Endothelial cell of umbilical vein (primary cell): ENCODE data around the gene SFXN3. TPM values are rescaled to one million over a fixed set of nuclear protein-coding genes. Genes with fewer than 3 reads are reported as not detected.

Experiments used
- BruUV-seq: library from RNA; stranded (reverse); fragments of 400-500 nt; replicated peaks from 2 replicates; lab custom pipeline; 2021; lab: Mats Ljungman, UMichigan
- CTCF ChIA-PET: fragments of 300-600, 350-600 bp; sonication (Branson Sonifier 250); formaldehyde crosslinking; loops from one replicate; lab custom pipeline; 2021; ENCODE audit warnings: antibody characterized with exemption, inconsistent platforms; lab: Charles Lee
- POLR2A ChIA-PET: fragments of 300-600, 350-600 bp; sonication (Branson Sonifier 250); formaldehyde crosslinking; loops from one replicate; lab custom pipeline; 2021; ENCODE audit warnings: antibody characterized with exemption, inconsistent platforms; lab: Charles Lee
- DNase-seq: peaks from one replicate; pipeline ENCODE4 v3.0.0-alpha.2; 2011; ENCODE audit warnings: low read depth, low spot score
- FAIRE-seq: peaks from 2 replicates; lab custom pipeline; 2011; peaks lifted over from hg19 to GRCh38; lab: Jason Lieb, UNC
- H2AFZ ChIP-seq: 2 replicates; pipeline ENCODE4 v1.6.0; 2012; ENCODE audit warnings: low read depth, low read length, control low read depth, inconsistent platforms
- H3K27ac ChIP-seq: 2 replicates; pipeline ENCODE4 v1.5.1; 2011; ENCODE audit warnings: low read depth, mild to moderate bottlenecking, control low read depth, low read length, moderate library complexity; ENCODE audit not compliant: insufficient read depth
- H3K27me3 ChIP-seq, 2 experiments: 2 replicates each; pipeline versions ENCODE4 v1.6.0 to v1.6.1; 2011; ENCODE audit warnings: low read length in 2 of 2, mixed read lengths in 1 of 2; ENCODE audit not compliant: control insufficient read depth in 2 of 2, insufficient read depth in 2 of 2
- H3K36me3 ChIP-seq, 2 experiments: 2 replicates in 1 of 2; 3 replicates in 1 of 2; pipeline ENCODE4 v1.5.1; 2011; ENCODE audit warnings: low read length in 2 of 2, mild to moderate bottlenecking in 1 of 2, moderate library complexity in 1 of 2; ENCODE audit not compliant: control insufficient read depth in 2 of 2, insufficient read depth in 2 of 2; ENCODE audit errors: extremely low read depth in 1 of 2
- H3K4me1 ChIP-seq: 3 replicates; pipeline ENCODE4 v1.5.1; 2011; ENCODE audit warnings: mild to moderate bottlenecking, low read length; ENCODE audit not compliant: control insufficient read depth, insufficient read depth; ENCODE audit errors: extremely low read depth
- H3K4me2 ChIP-seq: 2 replicates; pipeline ENCODE4 v1.6.1; 2011; ENCODE audit warnings: low read length, control low read depth, mixed read lengths; ENCODE audit not compliant: insufficient read depth
- H3K4me3 ChIP-seq, 3 experiments: fragments of 200-600 bp in 1 of 3; sonication (generic), shearing (Covaris generic) in 1 of 3; replicated peaks in 1 of 3; 2 replicates each; pipeline ENCODE4 v1.5.1; 2011 to 2016; ENCODE audit warnings: control low read depth in 3 of 3, low read length in 3 of 3, mild to moderate bottlenecking in 2 of 3, inconsistent platforms in 1 of 3, low read depth in 1 of 3, moderate library complexity in 1 of 3; ENCODE audit not compliant: insufficient read depth in 1 of 3
- H3K79me2 ChIP-seq: 2 replicates; pipeline ENCODE4 v1.6.0; 2012; ENCODE audit warnings: low read length, inconsistent platforms; ENCODE audit not compliant: control insufficient read depth, insufficient read depth
- H3K9ac ChIP-seq: replicated peaks from 2 replicates; pipeline ENCODE3; 2011; ENCODE audit warnings: low read length, control low read depth; ENCODE audit not compliant: insufficient read depth; ENCODE audit errors: extremely low read depth
- H3K9me1 ChIP-seq: replicated peaks from 3 replicates; pipeline ENCODE4 v1.6.0; 2011; ENCODE audit warnings: mild to moderate bottlenecking, low read length; ENCODE audit not compliant: control insufficient read depth, insufficient read depth; ENCODE audit errors: extremely low read depth
- H3K9me3 ChIP-seq: replicated peaks from 2 replicates; pipeline ENCODE4 v1.5.1; 2012; ENCODE audit warnings: low read length, inconsistent platforms; ENCODE audit not compliant: control insufficient read depth, insufficient read depth
- H4K20me1 ChIP-seq: replicated peaks from 2 replicates; pipeline ENCODE3; 2011; ENCODE audit warnings: mild to moderate bottlenecking, low read length; ENCODE audit not compliant: control insufficient read depth, insufficient read depth; ENCODE audit errors: extremely low read depth
- EZH2 ChIP-seq: IDR thresholded peaks from 2 replicates; pipeline ENCODE4 v1.6.1; 2012; ENCODE audit warnings: borderline replicate concordance, low read depth, mild to moderate bottlenecking, moderate library complexity, low read length, inconsistent platforms; ENCODE audit not compliant: severe bottlenecking
- FOS ChIP-seq: IDR thresholded peaks from 2 replicates; pipeline ENCODE4 v1.6.1; 2011; ENCODE audit warnings: mild to moderate bottlenecking, low read length, moderate library complexity, borderline replicate concordance; ENCODE audit not compliant: insufficient read depth
- GATA2 ChIP-seq: IDR thresholded peaks from 2 replicates; pipeline ENCODE4 v1.7.0; 2011; ENCODE audit warnings: low read depth, mild to moderate bottlenecking, moderate library complexity, mixed read lengths, low read length; ENCODE audit not compliant: insufficient read length, insufficient read depth
- POLR2AphosphoS5 ChIP-seq: IDR thresholded peaks from 2 replicates; pipeline ENCODE4 v1.6.1; 2012; ENCODE audit warnings: low read depth, mild to moderate bottlenecking, control low read depth, low read length, moderate library complexity; ENCODE audit not compliant: insufficient read depth
- dilution Hi-C: fragments of 300-500 bp; cut with MboI; formaldehyde crosslinking; loops from one replicate; pipeline ENCODE4 v1.15.0; 2019; ENCODE audit warnings: low sequenced_read_pairs; ENCODE audit not compliant: extremely low pct_ligation_motif_present
- intact Hi-C: fragments of 100-400 bp; cut with micrococcal nuclease; formaldehyde crosslinking; loops from one replicate; pipeline ENCODE4 v1.10.0; 2022
- polyA plus RNA-seq, 4 experiments: library from polyadenylated mRNA; depleted of rRNA in 3 of 4; stranded (reverse) in 3 of 4; unstranded in 1 of 4; fragments of >200 nt; gene quantifications; 2 replicates each; pipeline versions ENCODE4 v1.2.1 to v1.2.3, GENCODE V29; 2011 to 2012; ENCODE audit warnings: missing spikeins in 1 of 4
- total RNA-seq: library from RNA; stranded (reverse); gene quantifications from 2 replicates; pipeline ENCODE4 v1.2.3, GENCODE V29; 2021
- TF ChIP-seq, protein P1 (sequence below): IDR thresholded peaks from 2 replicates; pipeline ENCODE4 v1.6.1; 2011; ENCODE audit not compliant: insufficient read depth, insufficient read length
- TF ChIP-seq, protein P2 (sequence below), 2 donors: IDR thresholded peaks; 1 replicate in 1 of 2; 2 replicates in 1 of 2; pipeline ENCODE4 v1.5.1; 2011; ENCODE audit warnings: low read length in 2 of 2, mild to moderate bottlenecking in 2 of 2, moderate library complexity in 2 of 2, control low read depth in 1 of 2, inconsistent platforms in 1 of 2, low read depth in 1 of 2; ENCODE audit not compliant: insufficient read depth in 1 of 2; ENCODE audit errors: extremely low read depth in 1 of 2

The SFXN3 gene
- total and polyA plus RNA-seq, 2 donors (not counting 3 experiments of a cell fraction or from before 2014, with no cell fraction given): 83.1 to 117 TPM

DNA sequence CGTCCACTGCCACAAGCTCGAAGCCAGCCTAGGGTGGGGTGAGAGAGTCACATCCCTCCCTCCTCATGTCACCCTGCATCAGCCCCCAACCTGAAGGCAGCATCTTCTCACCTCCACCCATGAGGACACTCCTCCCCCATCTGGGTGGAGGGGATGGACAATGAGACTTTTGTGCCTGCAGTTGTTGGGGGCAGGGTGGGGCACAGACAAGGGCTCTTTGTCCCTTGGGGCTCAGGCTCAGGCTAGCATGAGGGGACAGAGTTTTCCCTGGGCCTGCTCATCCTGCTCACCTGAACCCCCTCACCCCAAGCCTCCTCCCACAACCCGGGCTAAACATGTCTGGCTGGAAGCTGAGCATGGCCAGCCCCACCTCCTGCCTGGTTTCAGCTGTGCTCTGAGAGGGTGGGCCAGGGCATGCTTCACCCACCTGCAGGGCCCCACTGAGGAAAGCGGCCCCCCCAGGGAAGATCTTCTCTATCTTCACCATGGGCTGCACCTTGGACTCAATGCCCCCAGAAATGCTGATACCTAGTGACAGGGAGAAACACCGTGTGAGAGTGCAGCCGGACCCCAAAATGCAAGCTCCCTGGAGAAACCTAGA lies 22.1 kb upstream of the SFXN3 start:
- DNase-seq: no peak
- no peak overlapping the region for H3K4me2 ChIP-seq
- H3K9ac ChIP-seq: no peak overlapping the region
- intact Hi-C loops (no loop called here), dilution Hi-C loops (no loop called here)
- no TSS peak for BruUV-seq
- peaks cover 13% of the 10 kb centered on the region for H3K4me1 ChIP-seq
- FAIRE-seq: no peak
- H2AFZ ChIP-seq: no peak overlapping the region
- ChIA-PET POLR2A (no interaction called here), CTCF (interaction anchor here (0.9 to 8.8 kb wide), 2 partner anchors 9 to 13 kb away, joined by 6 to 92 read pairs; partner anchors contain the start of gene LZTS2)
- no peaks in the 10 kb centered on the region for H3K27me3 ChIP-seq
- no peaks in the 10 kb centered on the region for H4K20me1 ChIP-seq
- H3K36me3 ChIP-seq: peaks cover 10 to 19% of the 10 kb centered on the region in 2 experiments
- H3K9me3 ChIP-seq: no peaks in the 10 kb centered on the region
- no peaks in the 10 kb centered on the region for H3K9me1 ChIP-seq
- no peak overlapping the region for H3K27ac ChIP-seq
- H3K4me3 ChIP-seq: no peak overlapping the region
- no peaks in the 10 kb centered on the region for H3K79me2 ChIP-seq
- no peak for TF ChIP-seq FOS
- no peak for TF ChIP-seq GATA2
- no peak for TF ChIP-seq POLR2AphosphoS5
- TF ChIP-seq, protein P1, sequence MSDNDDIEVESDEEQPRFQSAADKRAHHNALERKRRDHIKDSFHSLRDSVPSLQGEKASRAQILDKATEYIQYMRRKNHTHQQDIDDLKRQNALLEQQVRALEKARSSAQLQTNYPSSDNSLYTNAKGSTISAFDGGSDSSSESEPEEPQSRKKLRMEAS: no peak
- TF ChIP-seq EZH2: no peak
- TF ChIP-seq, protein P2, sequence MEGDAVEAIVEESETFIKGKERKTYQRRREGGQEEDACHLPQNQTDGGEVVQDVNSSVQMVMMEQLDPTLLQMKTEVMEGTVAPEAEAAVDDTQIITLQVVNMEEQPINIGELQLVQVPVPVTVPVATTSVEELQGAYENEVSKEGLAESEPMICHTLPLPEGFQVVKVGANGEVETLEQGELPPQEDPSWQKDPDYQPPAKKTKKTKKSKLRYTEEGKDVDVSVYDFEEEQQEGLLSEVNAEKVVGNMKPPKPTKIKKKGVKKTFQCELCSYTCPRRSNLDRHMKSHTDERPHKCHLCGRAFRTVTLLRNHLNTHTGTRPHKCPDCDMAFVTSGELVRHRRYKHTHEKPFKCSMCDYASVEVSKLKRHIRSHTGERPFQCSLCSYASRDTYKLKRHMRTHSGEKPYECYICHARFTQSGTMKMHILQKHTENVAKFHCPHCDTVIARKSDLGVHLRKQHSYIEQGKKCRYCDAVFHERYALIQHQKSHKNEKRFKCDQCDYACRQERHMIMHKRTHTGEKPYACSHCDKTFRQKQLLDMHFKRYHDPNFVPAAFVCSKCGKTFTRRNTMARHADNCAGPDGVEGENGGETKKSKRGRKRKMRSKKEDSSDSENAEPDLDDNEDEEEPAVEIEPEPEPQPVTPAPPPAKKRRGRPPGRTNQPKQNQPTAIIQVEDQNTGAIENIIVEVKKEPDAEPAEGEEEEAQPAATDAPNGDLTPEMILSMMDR (IDR thresholded peaks at IDR 0.05; ENCODE audit: extremely low read depth in 1 of 2, insufficient read depth in 1 of 2, low read depth in 1 of 2, low read length in 2 of 2): no peak
